Measurements from ENCODE around the gene ZNF618.

ZNF618 gene

GRCh38 chr9:113935677-113936380 lies 59.7 kb downstream of the ZNF618 start:
- no peak for TF ChIP-seq CTCF (conservative IDR thresholded peaks at IDR 0.05; ENCODE audit: low read depth)
- POLR2A ChIA-PET (ENCODE audit: low non-redundant PET) = no interaction called here
- CTCF ChIA-PET = interaction anchor here (0.6 kb wide), 1 partner anchor 54 kb away, joined by 3 read pairs; no protein-coding TSS in a partner anchor
- no peak overlapping the region for H3K27ac ChIP-seq
- DNase-seq (ENCODE audit: low spot score) = no peak

- H3K27ac ChIP-seq = no peak overlapping the region
- CTCF ChIA-PET = no interaction called here
- POLR2A ChIA-PET (ENCODE audit: low non-redundant PET) = no interaction called here
- DNase-seq (ENCODE audit: low spot score) = no peak
- TF ChIP-seq CTCF (conservative IDR thresholded peaks at IDR 0.05; ENCODE audit: low read depth) = no peak
These were observed 64.0 kb downstream of the ZNF618 start for GRCh38 chr9:113940077-113940476.

- no peak overlapping the region for H3K27ac ChIP-seq
- TF ChIP-seq CTCF (conservative IDR thresholded peaks at IDR 0.05; ENCODE audit: low read depth) = no peak
- no peak for DNase-seq (ENCODE audit: low spot score)
- CTCF ChIA-PET = no interaction called here
- POLR2A ChIA-PET (ENCODE audit: low non-redundant PET) = no interaction called here
These were observed 64.9 kb downstream of the ZNF618 start for GRCh38 chr9:113941056-113941455.

- POLR2A ChIA-PET (ENCODE audit: low non-redundant PET) = no interaction called here
- no peak overlapping the region for H3K27ac ChIP-seq
- no peak for DNase-seq (ENCODE audit: low spot score)
- CTCF ChIA-PET = interaction anchor here (0.7 kb wide), 1 partner anchor 38 kb away, joined by 4 read pairs; no protein-coding TSS in a partner anchor
- no peak for TF ChIP-seq CTCF (conservative IDR thresholded peaks at IDR 0.05; ENCODE audit: low read depth)
These were observed 65.4 kb downstream of the ZNF618 start for GRCh38 chr9:113941526-113941925.

GRCh38 chr9:113943112-113944009 lies 67.3 kb downstream of the ZNF618 start:
- CTCF ChIA-PET = interaction anchor here (0.6 kb wide), 1 partner anchor 108 kb away, joined by 3 read pairs; no protein-coding TSS in a partner anchor
- TF ChIP-seq CTCF (conservative IDR thresholded peaks at IDR 0.05; ENCODE audit: low read depth) = no peak
- no peak overlapping the region for H3K27ac ChIP-seq
- DNase-seq (ENCODE audit: low spot score) = no peak
- POLR2A ChIA-PET (ENCODE audit: low non-redundant PET) = no interaction called here

- ChIA-PET CTCF (interaction anchor here (0.6 kb wide), 1 partner anchor 19 kb away, joined by 3 read pairs; no protein-coding TSS in a partner anchor), POLR2A (ENCODE audit: low non-redundant PET) (no interaction called here)
- no peak for TF ChIP-seq CTCF (conservative IDR thresholded peaks at IDR 0.05; ENCODE audit: low read depth)
- no peak overlapping the region for H3K27ac ChIP-seq
- no peak for DNase-seq (ENCODE audit: low spot score)
These were observed 69.7 kb downstream of the ZNF618 start for GRCh38 chr9:113945784-113946183.
